Measurements from ENCODE around the gene TSHZ2.

Gene TSHZ2

DNA sequence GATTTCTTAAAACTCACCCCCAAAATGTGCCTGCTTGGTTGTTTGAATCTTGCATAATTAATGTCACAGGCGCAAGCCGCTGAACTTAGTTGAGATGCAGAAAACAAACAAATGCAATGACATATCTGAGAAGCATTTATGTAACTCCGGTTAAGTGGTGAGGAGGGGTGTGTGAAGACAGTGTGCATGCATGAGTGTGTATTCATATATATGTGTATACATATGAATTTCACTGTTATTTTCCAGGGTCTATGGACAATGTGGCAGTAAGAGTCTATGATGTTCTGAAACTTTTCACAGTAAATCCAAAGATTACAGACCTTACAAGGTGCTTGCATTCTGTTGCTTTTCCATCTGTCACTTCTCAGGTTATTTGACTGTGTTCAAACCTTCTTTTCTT is 518.5 kb downstream of the TSHZ2 start:
- no peaks in the 10 kb centered on the region; the same call in 1 of the 2 replicates for H3K9me3 ChIP-seq
- no peak for DNase-seq
- H3K4me1 ChIP-seq: peaks cover 15% of the 10 kb centered on the region
- TF ChIP-seq, protein P1, sequence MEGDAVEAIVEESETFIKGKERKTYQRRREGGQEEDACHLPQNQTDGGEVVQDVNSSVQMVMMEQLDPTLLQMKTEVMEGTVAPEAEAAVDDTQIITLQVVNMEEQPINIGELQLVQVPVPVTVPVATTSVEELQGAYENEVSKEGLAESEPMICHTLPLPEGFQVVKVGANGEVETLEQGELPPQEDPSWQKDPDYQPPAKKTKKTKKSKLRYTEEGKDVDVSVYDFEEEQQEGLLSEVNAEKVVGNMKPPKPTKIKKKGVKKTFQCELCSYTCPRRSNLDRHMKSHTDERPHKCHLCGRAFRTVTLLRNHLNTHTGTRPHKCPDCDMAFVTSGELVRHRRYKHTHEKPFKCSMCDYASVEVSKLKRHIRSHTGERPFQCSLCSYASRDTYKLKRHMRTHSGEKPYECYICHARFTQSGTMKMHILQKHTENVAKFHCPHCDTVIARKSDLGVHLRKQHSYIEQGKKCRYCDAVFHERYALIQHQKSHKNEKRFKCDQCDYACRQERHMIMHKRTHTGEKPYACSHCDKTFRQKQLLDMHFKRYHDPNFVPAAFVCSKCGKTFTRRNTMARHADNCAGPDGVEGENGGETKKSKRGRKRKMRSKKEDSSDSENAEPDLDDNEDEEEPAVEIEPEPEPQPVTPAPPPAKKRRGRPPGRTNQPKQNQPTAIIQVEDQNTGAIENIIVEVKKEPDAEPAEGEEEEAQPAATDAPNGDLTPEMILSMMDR (IDR thresholded peaks at IDR 0.05; ENCODE audit: low read depth, low read length): no peak
- H3K27me3 ChIP-seq: no peaks in the 10 kb centered on the region
- no peak overlapping the region for H3K4me3 ChIP-seq (ENCODE audit: low read depth, low read length)
- no peaks in the 10 kb centered on the region for H3K36me3 ChIP-seq

DNA sequence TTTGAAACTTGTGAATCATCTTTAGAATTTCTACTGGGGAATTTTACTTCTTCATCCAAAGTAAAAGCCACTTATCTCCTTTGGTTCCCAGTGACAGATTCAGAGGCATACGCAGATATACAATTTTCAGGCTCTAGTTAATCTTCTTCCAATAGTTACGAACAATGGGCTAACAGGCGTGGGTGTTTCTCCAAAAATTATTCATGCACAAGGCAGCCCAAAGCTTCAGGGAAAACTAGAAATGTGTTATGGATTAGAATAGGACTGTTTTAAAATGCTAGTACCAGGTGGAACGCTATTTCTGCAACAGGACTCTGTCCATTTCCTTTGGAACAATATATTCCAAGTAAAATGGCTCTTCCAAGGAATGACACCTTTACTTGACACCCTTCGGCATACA is 519.3 kb downstream of the TSHZ2 start:
- TF ChIP-seq, protein P1 (IDR thresholded peaks at IDR 0.05; ENCODE audit: low read depth, low read length): no peak
- Histone ChIP-seq H3K36me3 (no peaks in the 10 kb centered on the region), H3K4me1 (peaks cover 19% of the 10 kb centered on the region), H3K9me3 (no peaks in the 10 kb centered on the region; the same call in 1 of the 2 replicates), H3K4me3 (ENCODE audit: low read depth, low read length) (no peak overlapping the region), H3K27me3 (no peaks in the 10 kb centered on the region)
- no peak for DNase-seq

DNA sequence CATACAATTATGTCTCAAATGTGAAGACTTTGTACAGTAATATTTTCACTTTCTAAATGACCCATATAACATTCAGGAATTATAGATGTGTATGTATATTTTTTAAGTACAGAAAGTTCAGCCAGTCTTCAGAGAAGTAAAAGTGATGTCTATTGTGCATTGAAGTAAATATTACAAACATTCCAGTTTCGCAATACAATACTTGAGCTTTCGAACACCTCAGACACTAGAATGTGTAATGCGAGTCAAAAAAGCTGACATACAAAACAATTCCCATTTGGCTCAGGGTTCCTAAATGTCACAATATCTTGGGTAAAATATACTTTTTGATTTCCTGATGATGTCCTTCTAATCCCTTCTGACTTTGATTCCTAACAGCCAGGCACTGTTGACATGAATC is 520.1 kb downstream of the TSHZ2 start:
- TF ChIP-seq, protein P1 (IDR thresholded peaks at IDR 0.05; ENCODE audit: low read depth, low read length): no peak
- no peaks in the 10 kb centered on the region; the same call in 1 of the 2 replicates for H3K9me3 ChIP-seq
- DNase-seq: no peak
- H3K4me1 ChIP-seq: peaks cover 19% of the 10 kb centered on the region
- no peaks in the 10 kb centered on the region for H3K36me3 ChIP-seq
- H3K4me3 ChIP-seq (ENCODE audit: low read depth, low read length): no peak overlapping the region
- no peaks in the 10 kb centered on the region for H3K27me3 ChIP-seq

DNA sequence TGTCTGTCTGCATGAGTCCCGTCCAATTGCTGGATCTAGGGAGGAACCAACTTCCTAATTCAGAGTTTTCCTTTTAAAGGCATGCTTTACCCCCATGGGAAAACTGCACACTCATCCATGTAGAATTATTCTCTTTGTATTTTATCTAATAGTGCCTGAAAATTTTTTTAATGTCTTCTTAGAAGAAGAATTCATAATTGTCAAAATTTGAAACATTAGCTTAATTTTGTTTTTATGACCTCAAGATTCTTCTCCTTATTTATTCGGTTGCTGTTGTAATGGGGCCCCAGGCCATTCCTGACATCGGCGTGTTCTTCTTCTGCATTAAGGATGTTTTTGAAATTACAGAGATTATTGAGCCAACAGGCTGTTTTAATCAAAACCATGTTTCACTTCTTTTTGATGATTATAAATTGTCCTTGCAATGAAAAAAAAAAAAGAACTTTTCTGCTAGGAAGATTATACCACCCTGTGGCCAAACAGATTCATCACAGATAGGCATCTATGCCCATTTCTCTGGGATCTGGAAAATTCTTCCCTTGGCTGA is 521.2 kb downstream of the TSHZ2 start:
- DNase-seq: no peak
- Histone ChIP-seq H3K27me3 (no peaks in the 10 kb centered on the region), H3K4me3 (ENCODE audit: low read depth, low read length) (no peak overlapping the region), H3K4me1 (peaks cover 19% of the 10 kb centered on the region), H3K9me3 (no peaks in the 10 kb centered on the region; the same call in 1 of the 2 replicates), H3K36me3 (no peaks in the 10 kb centered on the region)
- TF ChIP-seq, protein P1 (IDR thresholded peaks at IDR 0.05; ENCODE audit: low read depth, low read length): peak; percentile 32

DNA sequence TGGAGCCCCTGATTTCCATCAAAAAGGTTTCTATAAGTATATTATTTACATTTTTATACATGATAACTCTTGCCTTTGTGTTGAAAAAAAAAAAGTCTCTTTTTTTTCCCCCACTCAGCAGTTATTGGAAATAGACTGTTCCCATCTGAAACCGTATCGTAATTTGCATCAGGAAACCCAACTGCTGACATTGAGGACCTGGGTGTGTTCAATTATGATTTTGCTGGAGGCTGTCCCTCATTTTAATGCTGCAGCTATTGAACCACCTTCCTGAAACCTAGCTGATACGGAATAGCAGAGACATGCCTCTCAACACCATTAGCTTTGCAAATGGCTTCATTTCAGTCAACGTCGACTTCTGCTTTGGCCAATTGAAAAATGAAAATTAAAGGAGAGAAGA is 522.6 kb downstream of the TSHZ2 start:
- H3K4me1 ChIP-seq: peaks cover 19% of the 10 kb centered on the region
- H3K27me3 ChIP-seq: no peaks in the 10 kb centered on the region
- no peaks in the 10 kb centered on the region; the same call in 1 of the 2 replicates for H3K9me3 ChIP-seq
- H3K4me3 ChIP-seq (ENCODE audit: low read depth, low read length): no peak overlapping the region
- TF ChIP-seq, protein P1 (IDR thresholded peaks at IDR 0.05; ENCODE audit: low read depth, low read length): no peak
- no peak for DNase-seq
- H3K36me3 ChIP-seq: no peaks in the 10 kb centered on the region

DNA sequence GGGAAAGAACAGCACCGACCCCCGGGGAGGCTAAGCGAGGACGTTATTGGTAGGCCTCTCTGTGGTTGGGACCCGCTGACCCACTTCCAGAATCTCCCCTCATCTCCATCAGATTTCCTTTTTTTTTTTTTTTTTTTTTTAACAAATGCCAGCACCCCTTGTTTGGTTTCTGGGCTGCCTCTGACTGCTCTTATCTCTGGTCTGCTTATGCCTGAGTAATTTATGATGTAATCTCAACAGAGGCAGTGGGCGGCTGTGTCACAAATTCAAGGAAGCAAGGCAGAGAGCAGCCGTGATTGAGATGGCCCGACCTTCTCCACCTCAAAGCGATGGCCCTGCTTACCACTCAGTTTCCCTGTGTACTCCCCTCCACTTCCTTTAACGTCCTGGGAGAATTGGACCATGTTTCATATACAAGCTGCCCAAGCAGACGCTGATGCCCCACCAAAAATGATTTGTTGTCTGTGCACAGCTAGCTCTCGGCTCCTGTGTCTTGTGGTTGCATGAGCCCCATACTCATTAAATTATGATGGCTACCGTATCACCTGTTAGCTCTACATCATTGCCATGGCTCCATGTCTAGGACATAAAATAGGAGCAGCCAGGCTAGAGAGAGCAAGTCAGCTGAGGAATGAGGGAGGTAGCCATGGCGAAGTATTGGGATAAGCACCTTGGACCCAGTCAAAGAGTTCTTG is 523.4 kb downstream of the TSHZ2 start:
- Histone ChIP-seq H3K4me1 (peaks cover 19% of the 10 kb centered on the region), H3K36me3 (no peaks in the 10 kb centered on the region), H3K27me3 (no peaks in the 10 kb centered on the region), H3K9me3 (no peaks in the 10 kb centered on the region; the same call in 1 of the 2 replicates), H3K4me3 (ENCODE audit: low read depth, low read length) (peak overlapping the region; percentile 20)
- TF ChIP-seq, protein P1 (IDR thresholded peaks at IDR 0.05; ENCODE audit: low read depth, low read length): no peak
- peak; percentile 28 for DNase-seq
